CD14-positive monocyte (primary cell): ENCODE data around the gene SYMPK. TPM values are rescaled to one million over a fixed set of nuclear protein-coding genes. Genes with fewer than 3 reads are reported as not detected.

Source experiments
- DNase-seq, 3 donors: peaks; one replicate each; pipeline ENCODE4 v3.0.0-alpha.2; 2011 to 2022
- H2AFZ ChIP-seq: 2 replicates; pipeline ENCODE4 v1.6.0; 2012; ENCODE audit warnings: mild to moderate bottlenecking, low read depth, low read length, inconsistent platforms; ENCODE audit not compliant: insufficient read depth, poor library complexity, severe bottlenecking
- H3K27ac ChIP-seq, 2 donors: 1 replicate in 1 of 2; 2 replicates in 1 of 2; pipeline ENCODE4 v1.5.1; 2012 to 2013; ENCODE audit warnings: low read length in 2 of 2, control low read depth in 1 of 2, inconsistent platforms in 1 of 2, low read depth in 1 of 2, mild to moderate bottlenecking in 1 of 2
- H3K27me3 ChIP-seq, 2 donors: one replicate each; pipeline versions ENCODE4 v1.6.0 to v1.6.1; 2011 to 2013; ENCODE audit warnings: low read length in 2 of 2; ENCODE audit not compliant: control insufficient read depth in 2 of 2, insufficient read depth in 2 of 2
- H3K36me3 ChIP-seq, 2 donors: replicated peaks in 1 of 2; 1 replicate in 1 of 2; 2 replicates in 1 of 2; pipeline versions ENCODE4 v1.5.1 to v1.6.1; 2012 to 2013; ENCODE audit warnings: low read length in 2 of 2, control low read depth in 1 of 2, inconsistent platforms in 1 of 2, mild to moderate bottlenecking in 1 of 2; ENCODE audit not compliant: insufficient read depth in 2 of 2, control insufficient read depth in 1 of 2
- H3K4me1 ChIP-seq, 2 donors: 1 replicate in 1 of 2; 2 replicates in 1 of 2; pipeline versions ENCODE4 v1.5.1 to v1.6.1; 2012 to 2013; ENCODE audit warnings: low read length in 2 of 2, control low read depth in 1 of 2, inconsistent platforms in 1 of 2, mild to moderate bottlenecking in 1 of 2, moderate library complexity in 1 of 2; ENCODE audit not compliant: insufficient read depth in 2 of 2, control insufficient read depth in 1 of 2
- H3K4me2 ChIP-seq: replicated peaks from 2 replicates; pipeline ENCODE3; 2012; ENCODE audit warnings: low read length, moderate library complexity, mild to moderate bottlenecking; ENCODE audit not compliant: poor library complexity, severe bottlenecking; ENCODE audit errors: extremely low read depth
- H3K4me3 ChIP-seq, 3 experiments: fragments of 200-600 bp in 1 of 3; sonication (generic) in 1 of 3; replicated peaks in 1 of 3; 1 replicate in 2 of 3; 2 replicates in 1 of 3; pipeline ENCODE4 v1.5.1; 2011 to 2013; ENCODE audit warnings: low read length in 3 of 3, mild to moderate bottlenecking in 3 of 3, control low read depth in 2 of 3, low read depth in 2 of 3, inconsistent platforms in 1 of 3, moderate library complexity in 1 of 3
- H3K79me2 ChIP-seq: 2 replicates; pipeline ENCODE4 v1.6.0; 2012; ENCODE audit warnings: mild to moderate bottlenecking, control low read depth, inconsistent platforms, low read length, moderate library complexity; ENCODE audit not compliant: insufficient read depth
- H3K9ac ChIP-seq: 2 replicates; pipeline ENCODE4 v1.6.0; 2017; ENCODE audit warnings: low read length, mild to moderate bottlenecking; ENCODE audit not compliant: insufficient read depth, poor library complexity, severe bottlenecking
- H3K9me3 ChIP-seq, 2 donors: replicated peaks in 1 of 2; 1 replicate in 1 of 2; 2 replicates in 1 of 2; pipeline versions ENCODE4 v1.5.1 to v1.6.1; 2012 to 2013; ENCODE audit warnings: low read length in 2 of 2, control low read depth in 1 of 2; ENCODE audit not compliant: control insufficient read depth in 1 of 2, insufficient read depth in 1 of 2
- H4K20me1 ChIP-seq: 2 replicates; pipeline ENCODE4 v1.6.0; 2012; ENCODE audit warnings: mild to moderate bottlenecking, low read length, control low read depth, moderate library complexity; ENCODE audit not compliant: insufficient read depth
- H3K27ac Mint-ChIP-seq, 7 donors: one replicate each; pipeline ENCODE4 v1.8.0; 2020; ENCODE audit warnings: mild to moderate bottlenecking in 7 of 7, mixed read lengths in 7 of 7, moderate library complexity in 6 of 7, inconsistent platforms in 2 of 7
- H3K27me3 Mint-ChIP-seq, 3 donors: one replicate each; pipeline ENCODE4 v1.8.0; 2021 to 2022; ENCODE audit warnings: low read depth in 3 of 3, mild to moderate bottlenecking in 3 of 3, mixed read lengths in 3 of 3, moderate library complexity in 3 of 3, inconsistent platforms in 1 of 3
- H3K36me3 Mint-ChIP-seq, 2 donors: one replicate each; pipeline ENCODE4 v1.8.0; 2020; ENCODE audit warnings: mixed read lengths in 2 of 2, inconsistent platforms in 1 of 2, mild to moderate bottlenecking in 1 of 2
- H3K4me1 Mint-ChIP-seq: one replicate; pipeline ENCODE4 v1.8.0; 2020; ENCODE audit warnings: mild to moderate bottlenecking, mixed read lengths
- H3K4me3 Mint-ChIP-seq, 2 donors: one replicate each; pipeline ENCODE4 v1.8.0; 2020; ENCODE audit warnings: mild to moderate bottlenecking in 2 of 2, mixed read lengths in 2 of 2, moderate library complexity in 1 of 2
- H3K9me3 Mint-ChIP-seq, 7 donors: one replicate each; pipeline ENCODE4 v1.8.0; 2020 to 2022; ENCODE audit warnings: mixed read lengths in 7 of 7, mild to moderate bottlenecking in 6 of 7, moderate library complexity in 6 of 7, inconsistent platforms in 2 of 7
- CTCF ChIP-seq: fragments of 200-600 bp; IDR thresholded peaks from one replicate; pipeline ENCODE4 v1.8.0; 2022; ENCODE audit warnings: antibody characterized with exemption, mild to moderate bottlenecking
- WGBS: methylation state at CpG from one replicate; pipeline ENCODE4 v1.1.5; 2013; ENCODE audit warnings: missing lambda C conversion rate; ENCODE audit not compliant: insufficient coverage; 5-methylcytosine and 5-hydroxymethylcytosine counted together
- intact Hi-C, 2 donors: fragments of 100-400 bp; cut with micrococcal nuclease; formaldehyde crosslinking; loops; one replicate each; pipeline versions ENCODE4 v1.15.0 to v1.15.1; 2023
- polyA plus RNA-seq, 3 donors: library from polyadenylated mRNA; depleted of rRNA in 1 of 3; unstranded in 2 of 3; stranded (reverse) in 1 of 3; fragments of 300-500 nt in 2 of 3; fragments of >200 nt in 1 of 3; fragmentation: Illumina TruSeq in 2 of 3; gene quantifications; 1 replicate in 2 of 3; 2 replicates in 1 of 3; pipeline ENCODE4 v1.2.3, GENCODE V29; 2012 to 2021

SYMPK gene
- polyA plus RNA-seq, 3 donors, result 5.6 to 96.1 (median 15.7) TPM

- peaks cover 59 to 66% of the 10 kb centered on the region in 2 donors for H3K36me3 ChIP-seq
- intact Hi-C loops, result no loop called here
- peaks cover 0 to 5% (median 0%) of the 10 kb centered on the region in 7 donors for H3K9me3 Mint-ChIP-seq
- H3K36me3 Mint-ChIP-seq, result peaks cover 50 to 68% of the 10 kb centered on the region in 2 donors
- H2AFZ ChIP-seq, result no peak overlapping the region
- H3K27ac ChIP-seq, result no peak overlapping the region
- no peak overlapping the region for H3K4me3 Mint-ChIP-seq
- H3K9me3 ChIP-seq, result no peaks in the 10 kb centered on the region
- peaks cover 4% of the 10 kb centered on the region for H3K4me1 Mint-ChIP-seq
- peaks cover 7 to 8% of the 10 kb centered on the region in 2 donors for H3K4me1 ChIP-seq
- no peak overlapping the region for H3K9ac ChIP-seq
- DNase-seq, result no peak
- peaks cover 8 to 19% (median 11%) of the 10 kb centered on the region in 3 donors for H3K27me3 Mint-ChIP-seq
- TF ChIP-seq CTCF, result no peak
- no peak overlapping the region for H3K4me2 ChIP-seq
- H3K79me2 ChIP-seq, result no peaks in the 10 kb centered on the region
- H4K20me1 ChIP-seq, result peaks cover 52% of the 10 kb centered on the region
- H3K27me3 ChIP-seq, result peaks cover 6 to 14% of the 10 kb centered on the region in 2 donors
- peak overlapping the region in 2 of 7 donors; percentile 21 to 42 for H3K27ac Mint-ChIP-seq
- no peak overlapping the region for H3K4me3 ChIP-seq
- WGBS, result 91% methylated on average over 16 of the region's 20 CpGs
Measured at GRCh38 chr19:45820413-45821102, 42.4 kb downstream of the SYMPK start.

GRCh38 chr19:45819769-45820168, 43.2 kb downstream of the SYMPK start:
- Histone ChIP-seq H3K4me1 (peaks cover 9 to 10% of the 10 kb centered on the region in 2 donors), H3K79me2 (no peaks in the 10 kb centered on the region), H3K4me3 (no peak overlapping the region), H4K20me1 (peaks cover 53% of the 10 kb centered on the region), H3K4me2 (no peak overlapping the region), H2AFZ (no peak overlapping the region), H3K9me3 (peaks cover 0 to 3% of the 10 kb centered on the region in 2 donors), H3K27me3 (peaks cover 9 to 22% of the 10 kb centered on the region in 2 donors), H3K36me3 (peaks cover 52 to 58% of the 10 kb centered on the region in 2 donors), H3K27ac (no peak overlapping the region), H3K9ac (no peak overlapping the region)
- peaks cover 16 to 26% (median 19%) of the 10 kb centered on the region in 3 donors for H3K27me3 Mint-ChIP-seq
- WGBS, result 96% methylated on average over 5 of the region's 6 CpGs
- H3K27ac Mint-ChIP-seq, result no peak overlapping the region
- peaks cover 6% of the 10 kb centered on the region for H3K4me1 Mint-ChIP-seq
- H3K9me3 Mint-ChIP-seq, result peaks cover 0 to 11% (median 0%) of the 10 kb centered on the region in 7 donors
- no peak overlapping the region for H3K4me3 Mint-ChIP-seq
- DNase-seq, result no peak
- peaks cover 44 to 60% of the 10 kb centered on the region in 2 donors for H3K36me3 Mint-ChIP-seq
- intact Hi-C loops, result loop anchor here (5.0 kb wide), 1 partner anchor 63 kb away; no protein-coding TSS in a partner anchor
- TF ChIP-seq CTCF, result no peak
